Epithelial cell of proximal tubule (primary cell): ENCODE measurements around the gene ARHGEF39. TPM values are rescaled to one million over a fixed set of nuclear protein-coding genes. Genes with fewer than 3 reads are reported as not detected.

Experiments used
- DNase-seq: peaks from one replicate; pipeline ENCODE4 v3.0.0-alpha.2; 2011; ENCODE audit warnings: low read depth
- H3K4me3 ChIP-seq: 2 replicates; pipeline ENCODE4 v1.5.1; 2011; ENCODE audit warnings: low read depth, mild to moderate bottlenecking, low read length
- total RNA-seq: library from RNA; depleted of rRNA; stranded (reverse); fragments of >200 nt; gene quantifications from 2 replicates; pipeline ENCODE4 v1.2.3, GENCODE V29; 2015
- TF ChIP-seq, protein P1 (sequence below): conservative IDR thresholded peaks from 2 replicates; pipeline ENCODE4 v1.5.1; 2012; ENCODE audit warnings: low read depth, mild to moderate bottlenecking, low read length

Gene ARHGEF39
- total RNA-seq, 1 donor from 2014 or later = 17.5 TPM

GRCh38 chr9:35666045-35666444 is 1.1 kb upstream of the ARHGEF39 start:
- H3K4me3 ChIP-seq = no peak overlapping the region
- TF ChIP-seq, protein P1, sequence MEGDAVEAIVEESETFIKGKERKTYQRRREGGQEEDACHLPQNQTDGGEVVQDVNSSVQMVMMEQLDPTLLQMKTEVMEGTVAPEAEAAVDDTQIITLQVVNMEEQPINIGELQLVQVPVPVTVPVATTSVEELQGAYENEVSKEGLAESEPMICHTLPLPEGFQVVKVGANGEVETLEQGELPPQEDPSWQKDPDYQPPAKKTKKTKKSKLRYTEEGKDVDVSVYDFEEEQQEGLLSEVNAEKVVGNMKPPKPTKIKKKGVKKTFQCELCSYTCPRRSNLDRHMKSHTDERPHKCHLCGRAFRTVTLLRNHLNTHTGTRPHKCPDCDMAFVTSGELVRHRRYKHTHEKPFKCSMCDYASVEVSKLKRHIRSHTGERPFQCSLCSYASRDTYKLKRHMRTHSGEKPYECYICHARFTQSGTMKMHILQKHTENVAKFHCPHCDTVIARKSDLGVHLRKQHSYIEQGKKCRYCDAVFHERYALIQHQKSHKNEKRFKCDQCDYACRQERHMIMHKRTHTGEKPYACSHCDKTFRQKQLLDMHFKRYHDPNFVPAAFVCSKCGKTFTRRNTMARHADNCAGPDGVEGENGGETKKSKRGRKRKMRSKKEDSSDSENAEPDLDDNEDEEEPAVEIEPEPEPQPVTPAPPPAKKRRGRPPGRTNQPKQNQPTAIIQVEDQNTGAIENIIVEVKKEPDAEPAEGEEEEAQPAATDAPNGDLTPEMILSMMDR = no peak
- no peak for DNase-seq

DNA sequence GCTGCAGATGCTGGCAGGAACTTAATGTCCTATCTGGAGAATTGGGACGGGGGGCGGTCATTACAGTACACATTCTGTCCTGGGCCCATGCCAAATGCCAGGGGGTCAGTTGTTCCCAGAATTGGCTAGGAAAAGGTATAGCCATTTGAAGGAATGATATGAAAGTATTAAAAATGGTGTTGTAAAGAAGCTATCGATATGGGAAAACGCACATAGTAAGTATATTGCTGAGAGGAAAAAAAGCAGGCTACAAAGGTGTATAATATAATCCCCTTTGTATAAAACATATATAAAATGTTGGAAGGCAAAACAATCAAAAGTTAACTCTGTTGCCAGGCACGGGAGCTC is 450 bp upstream of the ARHGEF39 start:
- TF ChIP-seq, protein P1 = no peak
- peak overlapping the region; percentile 71 for H3K4me3 ChIP-seq
- DNase-seq = no peak

GRCh38 chr9:35662437-35662836 is 2.6 kb downstream of the ARHGEF39 start:
- no peak for DNase-seq
- H3K4me3 ChIP-seq = no peak overlapping the region
- TF ChIP-seq, protein P1 = no peak

DNA sequence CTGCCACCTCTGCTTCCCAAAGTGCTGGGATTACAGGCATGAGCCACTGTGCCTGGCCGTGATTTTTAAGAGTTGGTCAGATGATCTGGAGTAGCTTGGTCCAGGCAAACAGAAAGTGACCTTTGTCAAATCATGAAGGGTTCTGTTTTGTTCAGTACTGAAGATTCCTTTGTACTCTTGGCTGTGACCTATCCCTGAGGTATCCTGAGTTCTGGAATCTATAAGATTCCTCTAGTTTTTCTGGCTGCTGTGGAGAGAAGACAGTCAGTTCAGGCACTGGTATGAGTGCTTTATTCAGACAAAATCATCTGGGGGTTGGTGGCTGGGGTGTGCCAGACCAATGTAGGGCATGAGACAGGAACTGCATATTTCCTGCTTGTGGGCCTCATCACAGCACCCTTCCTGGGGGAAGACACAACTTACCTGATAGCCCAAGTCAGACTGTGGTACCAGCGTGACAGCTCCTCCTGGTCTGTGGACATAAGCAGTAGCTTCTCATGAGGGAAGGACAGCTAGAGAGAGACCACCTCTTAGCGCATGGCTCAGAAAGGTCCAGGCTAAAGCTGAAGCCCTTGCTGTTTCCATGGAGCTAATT is 3.1 kb downstream of the ARHGEF39 start:
- no peak overlapping the region for H3K4me3 ChIP-seq
- TF ChIP-seq, protein P1 = no peak
- DNase-seq = no peak

DNA sequence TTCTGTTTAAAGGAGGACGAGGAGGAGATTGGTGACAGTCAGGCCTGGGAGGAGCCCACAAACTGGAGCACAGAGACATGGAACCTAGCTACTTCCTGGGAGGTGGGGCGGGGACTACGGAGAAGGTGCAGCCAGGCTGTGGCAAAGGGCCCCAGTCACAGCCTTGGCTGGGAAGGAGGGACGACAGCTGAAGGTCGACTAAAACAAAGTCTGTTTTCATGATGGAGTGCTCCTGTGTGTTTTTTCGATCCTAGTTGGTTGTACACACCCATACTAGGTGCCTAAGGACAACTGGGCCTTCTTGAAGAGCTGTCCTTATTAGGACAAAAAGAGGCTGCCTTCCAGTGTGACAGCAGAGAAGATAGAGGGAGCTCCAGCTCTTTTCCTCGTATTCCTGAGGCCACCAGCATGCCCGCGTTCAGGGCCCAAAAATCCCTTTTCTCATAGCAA is 4.0 kb downstream of the ARHGEF39 start:
- no peak overlapping the region for H3K4me3 ChIP-seq
- TF ChIP-seq, protein P1 = peak; percentile 57
- no peak for DNase-seq

DNA sequence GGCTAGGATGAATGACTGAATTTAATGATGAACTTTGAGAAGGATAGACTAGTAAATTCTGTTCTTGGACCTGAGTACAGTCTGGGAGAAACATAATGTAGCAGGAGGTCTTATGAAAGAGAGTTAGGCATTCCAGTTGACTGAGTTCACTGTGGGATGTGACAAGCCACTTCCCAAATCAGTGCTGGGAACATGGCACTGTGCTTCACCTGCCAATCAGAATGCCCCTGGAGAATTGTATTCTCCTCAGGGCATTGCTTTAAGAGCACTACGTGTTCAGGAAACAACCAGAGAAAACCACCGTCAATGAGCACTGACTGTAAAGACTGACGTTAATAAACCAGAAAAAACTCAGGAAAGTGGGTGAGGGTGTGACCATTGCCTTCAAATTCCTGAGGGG is 5.7 kb downstream of the ARHGEF39 start:
- no peak for DNase-seq
- peak overlapping the region; percentile 78 for H3K4me3 ChIP-seq
- TF ChIP-seq, protein P1 = no peak

DNA sequence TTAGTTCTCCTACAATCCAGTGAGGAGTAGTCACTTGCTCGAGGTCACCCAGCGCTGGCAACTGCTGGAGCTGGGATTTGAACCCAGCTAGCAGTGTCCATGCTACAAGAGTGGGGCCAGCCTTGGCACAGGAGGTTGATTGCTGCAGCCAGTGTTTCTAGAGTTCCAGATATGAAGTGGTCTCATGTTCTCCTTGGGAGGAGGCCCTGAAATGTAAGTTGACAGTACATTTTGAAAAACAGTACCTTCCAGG is 6.1 kb downstream of the ARHGEF39 start:
- no peak for DNase-seq
- TF ChIP-seq, protein P1 = no peak
- H3K4me3 ChIP-seq = peak overlapping the region; percentile 78
